Ovary (tissue), 9 donors: Measurements from ENCODE around the gene ACTG1. TPM values are rescaled to one million over a fixed set of nuclear protein-coding genes. Genes with fewer than 3 reads are reported as not detected.

Source experiments
- DNase-seq, 5 donors: peaks; one replicate each; pipeline ENCODE4 v3.0.0-alpha.2; 2019 to 2020
- H3K27ac ChIP-seq, 2 donors: fragments of 200-600 bp; one replicate each; pipeline versions ENCODE4 v1.5.1 to v1.8.0; 2019 to 2022
- H3K27me3 ChIP-seq: fragments of 200-600 bp; one replicate; pipeline ENCODE4 v1.8.0; 2022
- H3K36me3 ChIP-seq: fragments of 200-600 bp; sonication (generic); one replicate; pipeline ENCODE4 v1.5.1; 2019
- H3K4me1 ChIP-seq: one replicate; pipeline ENCODE4 v1.8.1; 2013; ENCODE audit warnings: mild to moderate bottlenecking, moderate library complexity; ENCODE audit not compliant: insufficient read depth
- H3K4me3 ChIP-seq: fragments of 200-600 bp; sonication (generic); one replicate; pipeline ENCODE4 v1.5.1; 2017
- H3K9me3 ChIP-seq, 2 donors: fragments of 200-600 bp in 1 of 2; sonication (generic) in 1 of 2; one replicate each; pipeline versions ENCODE4 v1.5.1 to v1.8.1; 2013 to 2019; ENCODE audit warnings: mild to moderate bottlenecking in 1 of 2, moderate library complexity in 1 of 2
- CTCF ChIP-seq, 3 donors: fragments of 450-650 bp in 2 of 3; fragments of 200-600 bp in 1 of 3; IDR thresholded peaks; one replicate each; pipeline versions ENCODE4 v1.5.1 to v1.8.0; 2016 to 2022; ENCODE audit warnings: antibody characterized with exemption in 3 of 3, mild to moderate bottlenecking in 1 of 3
- EP300 ChIP-seq: sonication (generic); formaldehyde crosslinking; IDR thresholded peaks from one replicate; pipeline ENCODE4 v1.6.1; 2017; ENCODE audit warnings: antibody characterized with exemption
- POLR2A ChIP-seq: fragments of 450-650 bp; IDR thresholded peaks from one replicate; pipeline ENCODE4 v1.6.1; 2017; ENCODE audit warnings: antibody characterized with exemption, mild to moderate bottlenecking, moderate library complexity
- WGBS, 3 donors: extraction: QIAGEN DNeasy Blood & Tissue Kit in 1 of 3; methylation state at CpG; one replicate each; pipeline versions ENCODE4 v1.1.5 to v1.1.7; 2013 to 2017; 5-methylcytosine and 5-hydroxymethylcytosine counted together
- intact Hi-C, 4 donors: fragments of 100-400 bp; cut with DNase I; formaldehyde crosslinking; loops; one replicate each; pipeline versions ENCODE4 v1.11.0 to v1.15.1; 2022 to 2023
- polyA plus RNA-seq, 2 donors: library from polyadenylated mRNA; stranded (reverse); fragments of 200-250 nt in 1 of 2; fragments of 350-450 nt in 1 of 2; fragmentation: Illumina TruSeq in 1 of 2; extraction: RNeasy Lipid Tissue Mini Kit (QIAGEN cat#74804) in 1 of 2; gene quantifications; one replicate each; pipeline ENCODE4 v1.2.3, GENCODE V29; 2013 to 2014
- total RNA-seq, 7 donors: library from RNA; depleted of rRNA in 2 of 7; stranded (reverse); fragments of >200 nt in 2 of 7; fragmentation: NEBNext Ultra II Directional in 3 of 7; extraction: Animal tissue kit (Norgen Biotek cat#: 25700) in 3 of 7; gene quantifications; one replicate each; pipeline versions ENCODE4 v1.1.0 to v1.2.4, GENCODE V29; 2016 to 2023
- donor health status: DM: no; HTN: no; CAD: no; lungs with moderate emphysema.
- donor health status: DM: no; HTN: no; CAD: no.
- donor health status: Bipolar disorder and iron deficiency.
- donor health status: DM: yes; HTN: yes; CAD: no.
- donor health status: DM: no; HTN: no; CAD: no.
- donor health status: DM: yes; HTN: yes; CAD: no.

ACTG1 gene
- total and polyA plus RNA-seq, 9 donors: 1,825 to 5,681 (median 3,955) TPM

- no peak for TF ChIP-seq EP300
- no peak for TF ChIP-seq POLR2A
- Histone ChIP-seq H3K4me1 (no peaks in the 10 kb centered on the region), H3K36me3 (no peaks in the 10 kb centered on the region), H3K4me3 (no peak overlapping the region), H3K9me3 (no peaks in the 10 kb centered on the region), H3K27me3 (no peaks in the 10 kb centered on the region), H3K27ac (no peak overlapping the region)
- DNase-seq: no peak
- intact Hi-C loops: no loop called here
- 54 to 56% (median 54%) methylated on average over 18 of the region's 18 CpGs for WGBS, 3 donors
These were observed 20.4 kb downstream of the ACTG1 start for GRCh38 chr17:81492202-81492601.

- Histone ChIP-seq H3K27ac (no peak overlapping the region), H3K27me3 (no peaks in the 10 kb centered on the region), H3K4me3 (no peak overlapping the region), H3K4me1 (no peaks in the 10 kb centered on the region), H3K9me3 (no peaks in the 10 kb centered on the region), H3K36me3 (no peaks in the 10 kb centered on the region)
- WGBS, 3 donors: 8 to 18% (median 14%) methylated on average over 5 of the region's 5 CpGs
- intact Hi-C loops: no loop called here
- TF ChIP-seq CTCF (IDR thresholded peaks at IDR 0.05): no peak
- TF ChIP-seq POLR2A: no peak
- no peak for TF ChIP-seq EP300
- no peak for DNase-seq
These were observed 20.8 kb downstream of the ACTG1 start for GRCh38 chr17:81491761-81492160.

GRCh38 chr17:81491181-81491581, 21.4 kb downstream of the ACTG1 start:
- H3K4me3 ChIP-seq: no peak overlapping the region
- TF ChIP-seq EP300 (no peak), POLR2A (no peak)

GRCh38 chr17:81489998-81490992, 22.3 kb downstream of the ACTG1 start:
- Histone ChIP-seq H3K27ac (no peak overlapping the region), H3K4me3 (no peak overlapping the region), H3K27me3 (no peaks in the 10 kb centered on the region), H3K36me3 (no peaks in the 10 kb centered on the region), H3K9me3 (no peaks in the 10 kb centered on the region), H3K4me1 (no peaks in the 10 kb centered on the region)
- 56 to 58% (median 57%) methylated on average over 14 of the region's 14 CpGs for WGBS, 3 donors
- intact Hi-C loops: loop anchor here in 2 of 4 donors (10.0 kb wide), 2 partner anchors 65 to 85 kb away; no protein-coding TSS in a partner anchor
- DNase-seq: no peak
- TF ChIP-seq POLR2A (no peak), EP300 (no peak), CTCF (IDR thresholded peaks at IDR 0.05) (no peak)

More at GRCh38 chr17:81491181-81491581, 21.4 kb downstream of the ACTG1 start:
- Histone ChIP-seq H3K4me1 (no peaks in the 10 kb centered on the region), H3K36me3 (no peaks in the 10 kb centered on the region), H3K27ac (no peak overlapping the region), H3K9me3 (no peaks in the 10 kb centered on the region), H3K27me3 (no peaks in the 10 kb centered on the region)
- intact Hi-C loops: no loop called here
- WGBS, 3 donors: 32 to 51% (median 32%) methylated on average over 5 of the region's 5 CpGs
- no peak for DNase-seq

- 80% methylated on average over 24 to 27 of the region's 27 CpGs for WGBS, 3 donors
- DNase-seq: no peak
- Histone ChIP-seq H3K36me3 (no peaks in the 10 kb centered on the region), H3K9me3 (no peaks in the 10 kb centered on the region), H3K27ac (no peak overlapping the region), H3K27me3 (no peaks in the 10 kb centered on the region), H3K4me1 (no peaks in the 10 kb centered on the region), H3K4me3 (no peak overlapping the region)
- TF ChIP-seq EP300: no peak
- TF ChIP-seq POLR2A: no peak
- TF ChIP-seq CTCF (IDR thresholded peaks at IDR 0.05): no peak
- intact Hi-C loops: loop anchor here in 2 of 4 donors (10.0 kb wide), 2 partner anchors 65 to 85 kb away; no protein-coding TSS in a partner anchor
These were observed 23.3 kb downstream of the ACTG1 start for GRCh38 chr17:81489012-81489997.
